Measurements from ENCODE around the gene FBXL7.

DNA sequence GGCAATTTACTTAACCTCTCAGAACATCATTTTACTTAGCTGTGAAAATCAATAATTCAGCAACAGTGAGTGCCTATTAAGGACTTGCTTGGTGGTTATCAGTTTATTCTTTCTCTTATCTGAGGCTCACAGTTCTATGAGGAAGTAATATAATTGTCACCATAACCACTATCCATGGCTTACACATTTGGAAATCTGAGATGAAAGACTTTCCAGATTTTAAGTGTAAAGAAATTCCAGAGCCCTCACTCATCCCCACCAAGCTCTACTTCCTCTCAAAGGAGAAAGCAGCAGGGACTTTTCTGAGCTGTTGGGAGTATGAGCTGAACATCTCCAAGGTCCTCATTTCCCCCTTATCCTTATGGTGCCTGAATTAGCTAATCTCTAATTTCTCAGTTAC is 321.5 kb downstream of the FBXL7 start:
- TF ChIP-seq, protein P1, sequence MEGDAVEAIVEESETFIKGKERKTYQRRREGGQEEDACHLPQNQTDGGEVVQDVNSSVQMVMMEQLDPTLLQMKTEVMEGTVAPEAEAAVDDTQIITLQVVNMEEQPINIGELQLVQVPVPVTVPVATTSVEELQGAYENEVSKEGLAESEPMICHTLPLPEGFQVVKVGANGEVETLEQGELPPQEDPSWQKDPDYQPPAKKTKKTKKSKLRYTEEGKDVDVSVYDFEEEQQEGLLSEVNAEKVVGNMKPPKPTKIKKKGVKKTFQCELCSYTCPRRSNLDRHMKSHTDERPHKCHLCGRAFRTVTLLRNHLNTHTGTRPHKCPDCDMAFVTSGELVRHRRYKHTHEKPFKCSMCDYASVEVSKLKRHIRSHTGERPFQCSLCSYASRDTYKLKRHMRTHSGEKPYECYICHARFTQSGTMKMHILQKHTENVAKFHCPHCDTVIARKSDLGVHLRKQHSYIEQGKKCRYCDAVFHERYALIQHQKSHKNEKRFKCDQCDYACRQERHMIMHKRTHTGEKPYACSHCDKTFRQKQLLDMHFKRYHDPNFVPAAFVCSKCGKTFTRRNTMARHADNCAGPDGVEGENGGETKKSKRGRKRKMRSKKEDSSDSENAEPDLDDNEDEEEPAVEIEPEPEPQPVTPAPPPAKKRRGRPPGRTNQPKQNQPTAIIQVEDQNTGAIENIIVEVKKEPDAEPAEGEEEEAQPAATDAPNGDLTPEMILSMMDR (IDR thresholded peaks at IDR 0.05; ENCODE audit: insufficient read depth, low read length, poor library complexity, severe bottlenecking) = no peak
- no peak for TF ChIP-seq EZH2phosphoT487 (conservative IDR thresholded peaks at IDR 0.05; ENCODE audit: low read length)
